DND-41 (cell line): ENCODE data around the gene ZSWIM8.

Experiments used
- EZH2 ChIP-seq: IDR thresholded peaks from 3 replicates; pipeline ENCODE4 v1.6.1; 2012; ENCODE audit warnings: borderline replicate concordance, low read depth, mild to moderate bottlenecking, moderate library complexity, low read length, inconsistent platforms; ENCODE audit not compliant: severe bottlenecking
- TF ChIP-seq, protein P1 (sequence below): IDR thresholded peaks from 2 replicates; pipeline ENCODE4 v1.5.1; 2012; ENCODE audit warnings: borderline replicate concordance, low read length, moderate library complexity, mild to moderate bottlenecking; ENCODE audit not compliant: poor library complexity, severe bottlenecking; ENCODE audit errors: extremely low read depth

- TF ChIP-seq, protein P1, sequence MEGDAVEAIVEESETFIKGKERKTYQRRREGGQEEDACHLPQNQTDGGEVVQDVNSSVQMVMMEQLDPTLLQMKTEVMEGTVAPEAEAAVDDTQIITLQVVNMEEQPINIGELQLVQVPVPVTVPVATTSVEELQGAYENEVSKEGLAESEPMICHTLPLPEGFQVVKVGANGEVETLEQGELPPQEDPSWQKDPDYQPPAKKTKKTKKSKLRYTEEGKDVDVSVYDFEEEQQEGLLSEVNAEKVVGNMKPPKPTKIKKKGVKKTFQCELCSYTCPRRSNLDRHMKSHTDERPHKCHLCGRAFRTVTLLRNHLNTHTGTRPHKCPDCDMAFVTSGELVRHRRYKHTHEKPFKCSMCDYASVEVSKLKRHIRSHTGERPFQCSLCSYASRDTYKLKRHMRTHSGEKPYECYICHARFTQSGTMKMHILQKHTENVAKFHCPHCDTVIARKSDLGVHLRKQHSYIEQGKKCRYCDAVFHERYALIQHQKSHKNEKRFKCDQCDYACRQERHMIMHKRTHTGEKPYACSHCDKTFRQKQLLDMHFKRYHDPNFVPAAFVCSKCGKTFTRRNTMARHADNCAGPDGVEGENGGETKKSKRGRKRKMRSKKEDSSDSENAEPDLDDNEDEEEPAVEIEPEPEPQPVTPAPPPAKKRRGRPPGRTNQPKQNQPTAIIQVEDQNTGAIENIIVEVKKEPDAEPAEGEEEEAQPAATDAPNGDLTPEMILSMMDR = no peak
- no peak for TF ChIP-seq EZH2
These were observed 34.6 kb upstream of the ZSWIM8 start for GRCh38 chr10:73750819-73751218.
